Loucy (cell line): Measurements from ENCODE around the gene MTG2.

ENCODE experiments used
- H2AFZ ChIP-seq: fragments of 200-600 bp; sonication (generic); 2 replicates; pipeline ENCODE4 v1.6.0; 2016; ENCODE audit warnings: antibody characterized with exemption, mild to moderate bottlenecking, low read length, moderate library complexity
- H3F3A ChIP-seq: fragments of 200-600 bp; 2 replicates; pipeline ENCODE4 v1.6.0; 2016; ENCODE audit warnings: antibody characterized with exemption, low read depth, mild to moderate bottlenecking
- H3K27me3 ChIP-seq: fragments of 200-600 bp; sonication (generic); 2 replicates; pipeline ENCODE4 v1.6.1; 2014; ENCODE audit warnings: low read length, mild to moderate bottlenecking; ENCODE audit not compliant: insufficient read depth, poor library complexity, severe bottlenecking
- H3K36me3 ChIP-seq: fragments of 200-600 bp; sonication (generic); 2 replicates; pipeline ENCODE4 v1.6.1; 2016; ENCODE audit warnings: low read length; ENCODE audit not compliant: insufficient read depth
- H3K4me1 ChIP-seq: fragments of 200-600 bp; sonication (generic); 2 replicates; pipeline ENCODE4 v1.5.1; 2014; ENCODE audit warnings: low read length, mild to moderate bottlenecking; ENCODE audit not compliant: insufficient read depth, poor library complexity, severe bottlenecking
- H3K4me2 ChIP-seq: fragments of 200-600 bp; sonication (generic); 2 replicates; pipeline ENCODE4 v1.6.0; 2014; ENCODE audit warnings: antibody characterized with exemption, low read length, low read depth, mild to moderate bottlenecking; ENCODE audit not compliant: poor library complexity, severe bottlenecking
- H3K4me3 ChIP-seq: fragments of 200-600 bp; sonication (generic); 2 replicates; pipeline ENCODE4 v1.5.1; 2014; ENCODE audit warnings: low read length, mild to moderate bottlenecking, mixed read lengths; ENCODE audit not compliant: poor library complexity, severe bottlenecking
- H3K79me2 ChIP-seq: fragments of 200-600 bp; sonication (generic); 2 replicates; pipeline ENCODE4 v1.6.1; 2014; ENCODE audit warnings: low read length; ENCODE audit not compliant: insufficient read depth
- H3K9ac ChIP-seq: fragments of 200-600 bp; sonication (generic); 2 replicates; pipeline ENCODE4 v1.6.0; 2014; ENCODE audit warnings: mild to moderate bottlenecking, low read depth, low read length, moderate library complexity; ENCODE audit not compliant: poor library complexity, severe bottlenecking
- H3K9me2 ChIP-seq: fragments of 200-600 bp; sonication (generic); replicated peaks from 2 replicates; pipeline ENCODE4 v1.6.1; 2016; ENCODE audit warnings: low read depth, low read length, mixed read lengths
- H3K9me3 ChIP-seq: fragments of 200-600 bp; sonication (generic); 2 replicates; pipeline ENCODE4 v1.6.1; 2014; ENCODE audit warnings: mild to moderate bottlenecking, antibody characterized with exemption, low read length, low read depth; ENCODE audit not compliant: insufficient read depth
- H4K20me1 ChIP-seq: fragments of 200-600 bp; sonication (generic); 2 replicates; pipeline ENCODE4 v1.6.0; 2014; ENCODE audit warnings: antibody characterized with exemption, low read length, mild to moderate bottlenecking; ENCODE audit not compliant: insufficient read depth, poor library complexity, severe bottlenecking
- CTCF ChIP-seq: fragments of 200-600 bp; sonication (generic); conservative IDR thresholded peaks from 2 replicates; pipeline ENCODE4 v1.5.1; 2014; ENCODE audit warnings: mild to moderate bottlenecking, antibody characterized with exemption, low read length
- EZH2phosphoT487 ChIP-seq: fragments of 200-600 bp; IDR thresholded peaks from 2 replicates; pipeline ENCODE4 v1.6.1; 2018; ENCODE audit warnings: antibody characterized with exemption, mild to moderate bottlenecking, moderate library complexity, borderline replicate concordance

The MTG2 gene

DNA sequence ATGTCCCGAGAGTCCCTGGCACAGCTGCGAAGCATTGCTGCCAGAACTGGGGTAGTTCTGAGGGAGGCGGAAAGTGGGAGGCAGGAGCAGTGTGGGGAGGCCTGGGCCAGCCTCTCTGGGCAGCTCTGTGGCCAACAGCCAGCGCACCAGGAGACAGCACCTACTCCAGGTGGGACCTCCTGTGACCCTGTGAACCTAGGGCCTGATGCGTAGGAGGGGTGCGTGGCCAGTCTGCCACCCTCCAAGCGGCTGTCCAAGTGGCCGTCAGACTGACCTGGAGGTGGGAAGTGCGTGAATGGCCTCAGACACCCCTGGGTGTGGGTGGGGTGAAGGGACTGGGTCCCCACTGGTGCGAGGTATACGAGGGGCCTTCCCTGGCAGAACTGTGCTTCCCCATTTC, 23.8 kb upstream of the MTG2 start:
- Histone ChIP-seq H3K36me3 (peaks cover 54% of the 10 kb centered on the region; the same call in 1 of the 2 replicates), H3K79me2 (peaks cover 57% of the 10 kb centered on the region)

DNA sequence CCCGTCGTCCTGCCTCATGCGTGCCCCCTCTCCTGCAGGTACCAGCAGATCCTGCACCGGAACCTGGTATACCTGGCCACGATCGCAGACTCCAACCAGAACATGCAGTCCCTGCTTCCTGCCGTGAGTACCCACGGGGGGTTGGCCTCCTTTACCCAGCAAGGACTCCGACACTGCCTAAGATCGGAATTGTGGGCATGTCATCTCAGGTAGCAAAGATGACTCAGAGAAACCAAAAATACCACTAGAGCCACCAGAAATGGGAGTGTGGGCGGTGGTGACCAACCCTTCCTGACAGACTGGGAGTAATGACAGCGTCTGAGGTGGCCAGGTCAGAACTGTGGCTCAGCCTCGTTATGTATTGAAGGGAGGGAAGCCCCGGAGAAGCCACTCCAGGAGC, 23.0 kb upstream of the MTG2 start:
- Histone ChIP-seq H3K27me3 (no peaks in the 10 kb centered on the region), H3K4me2 (no peak overlapping the region), H3K4me3 (no peak overlapping the region), H3K36me3 (peaks cover 58% of the 10 kb centered on the region; the same call in 1 of the 2 replicates), H3K9ac (no peak overlapping the region), H3K9me3 (no peaks in the 10 kb centered on the region), H4K20me1 (peaks cover 21% of the 10 kb centered on the region), H2AFZ (no peak overlapping the region), H3K9me2 (no peaks in the 10 kb centered on the region), H3K4me1 (no peaks in the 10 kb centered on the region), H3K79me2 (peaks cover 49% of the 10 kb centered on the region), H3F3A (no peaks in the 10 kb centered on the region)
- TF ChIP-seq CTCF (no peak), EZH2phosphoT487 (no peak)

More for the DNA sequence above, 23.8 kb upstream of the MTG2 start:
- H3K9me3 ChIP-seq, result no peaks in the 10 kb centered on the region
- no peak for TF ChIP-seq EZH2phosphoT487
- TF ChIP-seq CTCF, result no peak
- no peak overlapping the region for H3K4me3 ChIP-seq
- no peak overlapping the region for H2AFZ ChIP-seq
- no peaks in the 10 kb centered on the region for H3K27me3 ChIP-seq
- H3K4me2 ChIP-seq, result no peak overlapping the region
- H3F3A ChIP-seq, result no peaks in the 10 kb centered on the region
- H3K9ac ChIP-seq, result no peak overlapping the region
- H4K20me1 ChIP-seq, result peaks cover 21% of the 10 kb centered on the region
- H3K9me2 ChIP-seq, result no peaks in the 10 kb centered on the region
- no peaks in the 10 kb centered on the region for H3K4me1 ChIP-seq

- no peak overlapping the region for H3K4me2 ChIP-seq
- H3K79me2 ChIP-seq, result peaks cover 45% of the 10 kb centered on the region
- H3K9me2 ChIP-seq, result no peaks in the 10 kb centered on the region
- H3K4me1 ChIP-seq, result no peaks in the 10 kb centered on the region
- no peak overlapping the region for H2AFZ ChIP-seq
- H3K27me3 ChIP-seq, result no peaks in the 10 kb centered on the region
- no peak overlapping the region for H3K4me3 ChIP-seq
- H4K20me1 ChIP-seq, result peaks cover 21% of the 10 kb centered on the region
- TF ChIP-seq CTCF, result no peak
- no peak for TF ChIP-seq EZH2phosphoT487
- no peaks in the 10 kb centered on the region for H3K9me3 ChIP-seq
- H3K36me3 ChIP-seq, result peaks cover 62% of the 10 kb centered on the region; the same call in 1 of the 2 replicates
- H3K9ac ChIP-seq, result no peak overlapping the region
- no peaks in the 10 kb centered on the region for H3F3A ChIP-seq
Measured at GRCh38 chr20:62160253-62160652, 22.6 kb upstream of the MTG2 start.
